Erythroblast (primary cell): ENCODE data around the gene BRME1.

Experiments used
- GATA1 ChIP-seq: IDR thresholded peaks from 2 replicates; pipeline ENCODE4 v1.6.1; 2011; ENCODE audit warnings: low read depth, mild to moderate bottlenecking, control low read depth, low read length, moderate library complexity
- POLR2A ChIP-seq: IDR thresholded peaks from 2 replicates; pipeline ENCODE4 v1.6.1; 2011; ENCODE audit warnings: mild to moderate bottlenecking, low read length

DNA sequence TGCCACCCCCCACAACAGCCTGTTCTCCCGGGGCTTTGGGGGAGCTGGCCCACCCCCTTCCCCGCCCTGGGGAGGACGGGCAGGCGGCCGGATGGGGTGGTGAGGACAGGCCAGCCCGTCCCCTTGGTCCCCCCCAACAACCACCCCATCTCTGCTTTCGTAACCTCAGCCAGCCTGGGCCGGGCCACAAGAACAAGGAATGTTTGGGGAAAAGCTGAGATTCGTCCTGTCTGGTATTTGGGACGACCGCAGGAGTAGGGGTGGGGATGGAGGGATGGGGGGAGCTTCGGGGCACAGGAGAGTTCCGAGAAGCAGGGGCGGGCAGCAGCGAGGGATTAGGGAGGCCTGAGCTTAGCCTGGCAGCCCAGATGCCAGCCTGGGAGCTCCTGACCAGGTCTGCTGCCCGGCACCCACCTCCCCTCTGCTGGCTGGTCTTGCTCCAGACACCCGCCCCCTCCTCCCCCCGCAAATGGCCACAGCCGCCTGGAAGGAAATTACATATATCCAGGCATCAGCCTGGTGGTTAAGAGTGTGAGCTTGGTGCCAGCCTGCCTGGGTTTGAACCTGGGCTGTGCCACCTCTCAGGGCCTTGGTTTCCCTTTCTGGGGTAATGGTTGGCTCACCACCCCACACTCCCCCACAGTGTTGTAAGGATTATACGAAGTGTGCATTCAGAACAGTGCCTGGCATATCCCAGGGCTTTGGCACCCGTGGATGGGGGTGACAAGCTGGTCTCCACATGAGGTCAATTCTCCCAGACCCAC lies 32.6 kb upstream of the BRME1 start, which contains the start of gene PODNL1:
- TF ChIP-seq POLR2A: no peak
- no peak for TF ChIP-seq GATA1
